IPS-NIHi7 (cell line): ENCODE results near the gene NDST1.

Experiments
- DNase-seq: peaks from one replicate; pipeline ENCODE4 v3.0.0; 2012; ENCODE audit warnings: mixed read lengths; ENCODE audit errors: extremely low spot score

Gene NDST1

DNA sequence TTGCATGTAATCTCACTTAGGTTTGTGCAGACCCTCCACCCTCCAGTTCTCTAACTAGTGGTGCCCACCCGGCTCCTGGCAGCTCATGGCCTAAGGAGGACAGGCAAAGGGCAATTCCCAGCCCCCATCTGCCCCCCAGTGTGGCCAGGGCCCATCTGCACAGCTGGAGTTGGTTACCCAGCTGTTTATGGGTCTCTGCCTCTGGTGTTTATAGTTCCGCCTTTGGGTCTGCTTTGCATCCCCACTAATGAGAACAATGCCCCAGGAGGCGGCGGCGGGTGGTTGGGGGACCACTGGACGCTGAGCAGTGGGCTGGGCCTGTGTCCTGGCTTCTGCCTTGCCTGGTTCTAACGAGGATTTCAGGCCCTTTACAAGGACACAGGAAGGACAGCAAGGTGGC is 62.4 kb downstream of the NDST1 start:
- no peak for DNase-seq

DNA sequence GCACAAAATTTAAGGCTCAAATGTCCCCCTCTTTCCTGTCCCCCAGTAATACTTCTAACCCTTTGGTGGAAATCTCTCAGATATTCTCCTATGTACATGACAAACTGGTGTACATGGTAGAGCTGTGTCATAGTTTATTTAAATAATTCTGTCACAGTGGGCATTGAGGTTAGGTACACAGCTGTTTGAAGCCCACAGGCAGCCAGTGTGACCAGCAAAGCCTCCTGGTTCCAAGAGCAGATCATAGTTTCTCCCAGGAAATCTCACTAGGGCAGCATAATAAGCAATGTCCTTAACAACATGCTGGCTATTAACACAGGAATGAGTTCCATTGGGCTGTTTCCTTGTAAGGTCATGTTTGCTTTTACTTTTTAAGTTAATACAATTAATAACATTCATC is 63.9 kb downstream of the NDST1 start:
- no peak for DNase-seq

DNA sequence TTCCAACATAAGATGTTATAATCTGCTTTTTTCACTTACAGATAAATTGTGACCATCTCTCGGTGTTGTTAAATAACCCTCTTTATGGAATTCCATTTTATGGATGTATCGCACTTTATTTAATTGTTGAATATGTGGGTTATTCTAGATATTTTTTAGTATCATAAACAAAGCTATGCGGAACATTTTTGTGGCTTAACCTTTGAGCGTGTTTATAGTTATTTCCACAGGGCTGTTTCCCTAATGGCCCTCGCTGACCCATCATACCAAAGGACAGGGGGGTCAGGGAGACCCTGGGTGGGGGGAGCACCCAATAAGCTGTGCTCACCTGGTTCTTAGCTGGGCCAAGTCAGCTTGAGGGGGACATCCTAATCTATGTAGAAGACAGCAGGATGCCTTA is 65.3 kb downstream of the NDST1 start:
- DNase-seq = no peak

DNA sequence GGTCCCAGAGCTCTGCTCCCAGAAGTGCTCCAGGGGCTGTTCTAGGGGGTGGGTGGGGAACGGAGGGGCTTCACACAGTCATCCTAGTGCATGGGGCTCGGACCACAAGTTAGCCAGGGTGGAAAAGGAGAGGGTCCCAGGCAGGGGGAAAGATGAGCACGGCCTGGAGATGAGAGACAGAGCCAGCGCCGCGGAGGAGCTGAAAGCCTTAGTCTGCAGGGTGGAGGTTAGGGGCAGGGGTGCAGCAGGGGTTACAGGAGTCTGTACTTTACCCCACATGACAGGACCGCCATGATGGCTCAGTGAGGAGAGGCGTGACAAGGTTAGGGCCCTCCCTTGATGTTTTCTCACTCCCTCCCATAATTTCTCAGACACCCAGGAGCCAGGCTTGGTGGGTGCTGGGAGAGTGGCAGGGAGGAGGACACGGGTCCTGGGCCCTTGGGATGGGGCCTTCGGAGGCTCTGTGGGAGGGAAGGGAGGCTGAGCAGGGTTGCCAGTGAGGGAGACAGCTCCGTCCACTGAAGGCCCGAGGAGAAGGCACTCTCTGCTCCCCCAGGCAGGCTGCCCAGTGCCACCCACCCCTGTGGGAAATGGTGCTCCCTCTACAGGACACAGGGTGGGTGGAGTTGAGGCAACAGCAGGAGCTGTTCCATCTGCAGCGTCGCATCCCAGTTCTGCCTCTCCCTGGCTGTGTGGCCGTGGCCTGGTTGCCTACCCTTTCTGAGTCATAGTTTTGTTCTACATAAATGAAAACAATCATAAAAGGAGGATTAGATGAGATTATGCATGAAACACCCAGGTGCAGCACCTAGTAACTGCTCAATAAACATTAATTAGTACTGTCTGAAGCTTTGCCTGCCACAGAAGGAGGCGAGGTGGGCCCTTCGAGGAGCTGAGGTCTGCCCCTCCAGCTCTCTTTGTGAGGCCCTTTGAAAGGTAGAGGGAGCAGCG is 66.2 kb downstream of the NDST1 start:
- peak; percentile 55 for DNase-seq

DNA sequence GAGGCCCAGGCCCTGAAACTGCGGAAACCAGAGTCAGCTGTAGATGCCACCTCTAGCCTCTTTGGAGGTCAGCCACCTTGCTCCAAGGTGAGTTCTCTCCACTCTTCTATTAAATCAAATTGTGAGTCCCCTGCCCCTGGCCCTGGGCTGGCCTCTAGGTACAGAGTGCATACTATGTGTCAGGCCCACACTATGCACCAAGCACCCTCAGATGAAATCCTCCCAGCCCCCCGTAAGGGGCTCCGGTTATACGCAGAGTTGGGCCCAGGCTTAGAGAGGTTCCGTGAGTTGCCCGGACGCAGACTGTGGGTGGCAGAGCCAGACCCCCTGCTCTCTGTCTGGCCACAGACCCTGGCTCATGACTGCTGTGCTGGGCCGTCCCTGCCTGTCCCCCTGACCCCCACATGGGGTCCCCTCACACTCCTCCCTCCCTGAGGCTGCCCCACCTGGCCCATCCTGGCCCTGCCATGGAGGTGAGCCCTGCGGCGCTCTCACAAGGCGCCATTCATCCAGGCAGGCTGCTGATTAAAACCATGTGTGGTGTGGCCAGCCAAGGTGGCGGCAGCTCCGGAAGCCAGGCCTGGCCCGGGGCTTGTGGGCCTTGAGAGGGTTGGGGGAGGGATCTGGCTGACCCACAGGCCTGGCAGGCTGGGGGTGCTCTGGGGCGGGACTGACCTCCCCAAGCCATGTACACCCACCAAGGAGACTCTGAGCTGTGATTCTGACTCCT is 67.1 kb downstream of the NDST1 start:
- no peak for DNase-seq

DNA sequence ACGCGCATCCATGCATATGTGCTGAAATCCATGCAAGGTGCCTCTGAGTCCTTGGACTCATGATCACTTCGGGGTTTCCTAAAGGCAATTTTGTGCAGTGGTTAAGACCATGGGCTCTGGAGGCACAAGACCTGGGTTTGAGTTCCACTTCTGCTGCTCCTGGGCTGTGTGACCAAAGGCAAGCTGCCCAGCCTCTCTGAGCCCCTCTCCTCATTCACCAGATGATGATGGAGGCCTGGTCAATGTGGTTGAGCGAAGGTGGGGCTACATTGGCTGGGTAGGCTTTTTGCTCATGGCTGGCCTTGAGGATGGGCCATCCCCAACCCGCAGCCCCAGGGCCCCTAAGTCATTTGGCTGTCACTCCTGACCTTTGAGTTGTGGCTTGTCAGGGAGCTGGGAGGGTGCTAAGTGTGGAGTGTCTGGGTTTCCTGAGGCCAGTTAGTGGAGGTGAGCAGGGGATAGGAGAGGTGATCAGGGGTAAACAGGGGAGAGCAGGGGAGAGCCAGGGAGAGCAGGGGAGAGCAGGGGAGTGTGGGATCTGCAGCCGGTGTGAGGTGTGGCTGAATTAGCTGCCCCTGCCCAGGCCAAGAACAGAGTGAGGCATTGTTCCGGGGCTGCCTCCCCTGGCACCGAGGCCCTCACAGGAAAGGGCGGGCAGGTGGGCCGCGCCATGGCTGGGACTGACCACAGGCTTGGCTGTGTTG is 68.0 kb downstream of the NDST1 start:
- no peak for DNase-seq

DNA sequence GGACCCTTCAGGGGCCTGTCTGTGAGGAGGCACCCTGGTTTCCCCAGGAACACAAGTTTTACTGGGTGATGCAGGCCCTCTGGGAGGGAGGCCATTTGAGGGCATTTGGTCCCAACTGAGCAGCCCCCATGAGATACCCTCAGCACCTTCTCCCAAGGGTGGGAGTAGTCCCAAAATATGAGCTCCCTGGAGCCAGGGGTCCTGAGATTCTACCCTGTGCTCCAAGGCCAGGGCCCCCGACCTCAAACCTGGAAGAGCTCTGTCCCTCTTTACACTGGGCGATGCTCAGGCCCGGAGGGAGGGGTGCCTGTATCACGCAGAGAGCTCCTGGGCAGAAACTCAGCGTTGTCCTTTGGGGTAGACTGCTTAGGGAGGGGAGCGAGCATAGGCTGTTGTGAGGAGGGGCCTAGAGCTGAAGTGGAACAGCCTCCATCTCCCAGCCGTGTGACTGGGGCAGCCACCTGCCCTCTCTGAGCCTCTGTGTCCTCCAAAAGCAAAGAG is 68.6 kb downstream of the NDST1 start:
- no peak for DNase-seq

DNA sequence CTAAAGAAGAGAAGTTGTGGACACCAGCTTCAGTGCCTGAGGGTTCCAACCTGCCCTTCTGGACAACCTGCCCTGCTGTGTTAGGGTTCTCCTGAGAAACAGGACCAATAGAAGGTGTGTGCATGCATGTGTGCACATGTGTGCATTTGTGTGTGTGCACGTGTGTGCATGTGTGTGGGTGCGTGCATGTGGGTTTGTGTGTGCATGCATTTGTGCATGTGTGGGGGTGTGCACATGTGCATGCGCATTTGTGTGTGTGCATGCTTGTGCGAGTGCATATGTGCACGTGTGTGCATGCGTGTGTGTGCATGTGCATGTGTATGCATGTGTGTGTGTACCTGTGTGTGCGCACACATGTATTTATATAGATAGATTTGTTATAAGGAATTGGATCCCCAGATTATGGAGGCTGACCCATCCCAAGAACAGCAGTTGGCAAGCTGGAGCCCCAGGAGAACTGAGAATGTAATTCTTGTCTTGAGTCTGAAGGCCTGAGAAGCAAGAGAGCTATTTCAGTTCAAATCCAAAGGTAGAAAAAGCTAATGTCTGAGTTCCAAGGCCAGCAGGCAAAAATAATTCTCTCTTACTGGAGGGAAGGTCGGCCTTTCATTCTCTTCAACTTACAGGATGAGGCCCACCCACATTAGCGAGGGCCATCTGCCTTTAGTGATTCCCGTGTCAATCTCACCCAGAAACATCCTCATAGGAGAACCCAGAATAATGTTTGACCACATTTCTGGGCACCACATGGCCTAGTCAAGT is 69.6 kb downstream of the NDST1 start:
- DNase-seq = no peak

DNA sequence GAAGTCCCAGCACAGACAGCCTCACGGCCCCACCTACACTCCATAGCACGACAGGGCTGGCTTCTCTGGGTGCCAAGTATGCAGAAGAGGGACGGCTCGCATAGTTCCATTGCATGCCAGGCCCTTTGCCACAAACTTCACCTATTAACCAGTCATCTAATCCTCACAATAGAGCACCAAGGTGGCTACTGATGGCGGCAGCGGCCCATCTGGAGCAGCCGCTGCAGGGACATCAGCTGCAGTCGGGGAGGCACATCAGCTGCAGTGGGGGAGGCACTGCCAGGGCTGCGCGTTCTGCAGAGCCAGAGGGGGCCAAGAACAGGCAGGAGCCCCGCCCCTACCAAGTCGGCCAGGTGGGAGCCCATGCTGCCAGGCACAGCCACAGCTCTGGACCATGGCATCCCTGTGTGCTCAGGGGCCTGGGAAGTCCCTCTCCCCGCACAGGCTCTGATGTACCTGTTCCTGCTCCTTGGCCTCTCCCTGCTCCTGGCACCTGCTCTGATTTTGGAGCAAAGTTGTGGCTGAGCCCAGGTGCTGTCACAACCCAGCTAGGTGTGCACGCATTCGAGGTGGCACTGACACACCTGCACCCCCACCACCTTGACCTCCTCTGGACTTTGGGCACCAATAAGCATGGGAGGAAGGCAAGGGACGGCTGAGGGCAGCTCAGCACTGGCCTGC is 71.0 kb downstream of the NDST1 start:
- no peak for DNase-seq

DNA sequence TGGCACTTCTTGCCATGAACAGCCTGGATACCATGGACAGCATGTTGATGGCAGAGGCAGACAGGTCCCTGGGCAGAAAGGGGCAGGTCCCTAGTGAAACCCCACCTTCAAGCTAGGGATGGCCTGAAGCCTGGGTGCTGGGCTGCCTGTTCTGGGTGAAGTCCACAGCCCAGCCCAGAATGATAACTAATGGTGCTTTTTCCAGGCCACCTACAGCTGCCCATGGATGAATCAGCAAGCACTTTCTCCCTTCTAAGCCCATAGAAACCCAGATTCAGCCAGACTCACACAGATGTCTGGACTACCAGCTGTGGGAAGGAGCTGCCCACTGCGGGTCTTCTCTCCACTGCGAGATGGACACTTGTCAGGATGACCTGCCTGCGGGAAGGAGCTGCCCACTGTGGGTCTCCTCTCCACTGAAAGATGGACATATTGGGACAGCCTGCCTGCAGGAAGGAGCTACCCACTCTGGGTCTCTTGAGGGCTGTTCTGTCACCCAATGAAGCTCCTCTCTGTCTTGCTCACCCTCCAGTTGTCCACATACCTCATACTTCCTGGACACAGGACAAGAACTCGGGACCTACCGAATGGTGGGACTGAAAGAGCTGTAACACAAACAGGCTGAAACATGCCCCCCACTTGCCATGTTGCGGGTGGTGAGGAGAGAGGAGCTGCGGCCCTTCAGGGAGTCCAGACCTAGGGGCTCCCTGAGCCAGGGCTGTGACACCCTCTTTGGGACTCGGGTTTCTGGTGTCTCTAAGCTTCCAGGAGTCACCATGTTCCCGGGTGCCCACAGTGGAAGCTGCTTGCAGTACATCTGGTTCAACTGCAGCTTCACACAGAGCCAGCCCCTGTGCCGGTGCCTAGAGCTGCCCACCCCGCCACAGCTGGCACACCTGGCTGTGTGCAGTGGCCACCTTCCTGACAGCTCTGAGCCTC is 71.8 kb downstream of the NDST1 start:
- no peak for DNase-seq

DNA sequence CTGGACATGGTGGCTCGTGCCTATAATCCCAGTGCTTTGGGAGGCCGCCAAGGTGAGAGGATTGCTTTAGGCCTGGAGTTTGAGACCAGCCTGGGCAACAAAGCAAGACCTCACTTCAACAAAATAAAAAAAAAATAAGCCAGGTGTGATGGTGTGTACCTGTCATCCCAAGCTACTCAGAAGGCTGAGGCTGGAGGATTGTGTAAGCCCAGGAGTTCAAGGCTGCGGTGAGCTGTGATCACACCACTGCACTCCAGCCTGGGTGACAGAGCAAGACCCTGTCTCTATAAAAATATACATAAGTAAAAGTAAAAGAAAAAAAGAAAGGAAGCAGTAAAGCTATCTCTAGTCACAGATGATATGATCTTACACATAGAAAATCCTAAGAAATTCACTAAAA is 73.0 kb downstream of the NDST1 start:
- no peak for DNase-seq

DNA sequence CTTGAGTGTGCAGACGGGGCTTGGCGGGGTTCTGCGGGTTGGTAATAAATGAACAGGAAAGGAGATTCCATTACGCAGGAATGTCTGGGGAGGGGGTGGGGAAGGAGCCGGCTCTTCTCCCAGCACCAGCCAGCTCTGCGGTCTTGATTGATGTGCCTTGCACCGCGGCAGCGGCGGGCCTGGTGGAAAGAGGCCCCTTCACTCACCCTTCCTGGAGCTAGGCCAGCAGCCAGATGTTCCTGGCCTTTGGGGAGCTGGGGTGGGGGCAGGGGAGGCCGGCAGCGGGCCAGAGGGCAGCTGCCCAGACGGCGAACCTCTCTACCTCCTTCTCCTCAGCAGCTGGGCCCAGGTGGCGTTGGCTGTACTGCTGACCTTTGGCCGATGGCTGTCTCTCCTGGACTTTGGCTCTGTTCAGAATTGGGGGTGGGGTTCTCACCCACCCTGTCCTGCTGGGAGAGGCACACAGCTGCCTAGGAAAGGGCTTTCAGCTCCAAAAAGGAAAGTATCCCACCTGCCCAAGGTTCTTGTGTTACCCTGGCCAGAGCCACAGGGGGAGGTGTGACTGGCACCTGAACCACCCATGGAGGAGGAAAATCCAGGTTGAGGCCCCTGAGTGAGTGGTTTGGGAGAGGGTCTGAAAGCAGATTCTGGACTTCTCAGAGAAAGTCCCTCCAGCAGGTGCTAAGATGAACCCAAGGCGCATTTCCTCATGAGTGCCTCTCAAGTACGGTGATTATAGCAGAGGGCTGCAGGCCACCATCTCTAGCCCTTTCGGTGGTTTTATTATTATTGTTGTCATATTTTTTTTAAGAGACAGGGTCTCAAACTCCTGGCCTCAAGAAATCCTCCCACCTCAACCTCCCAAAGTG is 74.5 kb downstream of the NDST1 start:
- DNase-seq = no peak

DNA sequence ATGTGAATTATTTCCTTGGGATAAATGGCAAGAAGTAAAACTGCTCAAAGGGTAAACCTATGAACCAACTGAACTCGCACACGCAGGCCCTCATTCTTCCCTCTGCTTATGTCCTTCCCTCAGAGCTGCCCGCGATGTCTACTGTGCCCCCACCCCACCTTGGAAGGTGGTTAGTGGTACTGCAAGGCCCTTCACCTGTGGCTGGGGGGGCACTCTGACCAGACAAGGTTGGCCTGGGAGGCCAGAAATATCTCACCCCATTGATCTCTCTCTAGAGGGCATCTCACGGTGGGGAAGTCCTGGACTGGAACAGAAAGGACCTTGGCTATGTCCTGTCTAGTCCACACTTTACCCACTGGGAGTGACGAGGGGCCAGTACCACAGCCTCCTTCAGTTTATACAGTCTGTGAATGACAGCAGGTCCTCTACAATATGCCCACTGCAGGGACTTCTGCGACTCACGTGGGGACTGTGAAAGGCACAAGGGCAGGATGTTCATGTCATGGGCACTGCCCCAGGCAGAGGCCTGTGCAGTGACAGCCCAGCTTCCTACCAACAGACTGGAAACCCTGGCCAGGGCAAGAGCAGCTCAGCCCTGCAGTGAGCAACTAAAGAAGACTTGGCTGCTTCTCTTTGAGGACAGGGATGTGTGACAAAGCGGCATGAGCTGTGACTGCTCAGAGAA is 75.8 kb downstream of the NDST1 start:
- no peak for DNase-seq

DNA sequence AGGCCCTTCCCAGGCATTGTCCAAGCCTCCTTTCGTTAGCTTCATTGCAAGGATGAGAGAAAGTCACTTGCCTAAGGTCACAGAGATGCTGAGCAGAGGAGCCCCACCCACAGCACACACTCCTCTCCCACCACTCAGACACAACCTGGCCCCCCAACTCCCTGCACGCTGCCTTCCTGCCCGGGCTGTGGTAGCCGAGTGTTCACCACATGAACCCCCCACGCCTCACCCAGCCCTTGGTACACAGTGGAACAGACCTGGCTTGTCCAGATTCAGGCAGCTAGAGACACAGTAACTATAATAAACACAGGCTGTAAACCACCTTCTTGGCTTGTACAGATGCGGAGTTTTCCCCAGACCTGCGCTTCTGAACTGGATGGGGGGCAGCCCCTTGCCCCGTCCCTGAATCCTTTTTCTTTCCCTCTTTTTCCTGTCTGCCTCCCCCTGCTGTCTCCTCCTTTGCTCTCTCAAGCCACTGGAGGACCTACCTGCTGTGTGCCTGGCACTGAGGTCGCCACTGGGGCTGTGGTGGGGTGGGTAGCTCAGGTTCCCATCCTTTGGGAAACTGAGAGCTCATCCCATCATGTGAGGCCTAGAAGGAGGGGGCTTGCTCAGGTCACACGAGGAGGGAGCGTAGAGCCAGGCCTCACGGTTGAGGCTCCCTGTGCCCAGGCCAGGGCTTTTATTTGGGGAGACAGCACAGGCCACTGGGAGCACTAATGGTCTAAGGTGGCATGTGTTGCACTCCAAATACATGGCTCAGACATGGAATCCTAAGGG is 76.8 kb downstream of the NDST1 start:
- DNase-seq = no peak

DNA sequence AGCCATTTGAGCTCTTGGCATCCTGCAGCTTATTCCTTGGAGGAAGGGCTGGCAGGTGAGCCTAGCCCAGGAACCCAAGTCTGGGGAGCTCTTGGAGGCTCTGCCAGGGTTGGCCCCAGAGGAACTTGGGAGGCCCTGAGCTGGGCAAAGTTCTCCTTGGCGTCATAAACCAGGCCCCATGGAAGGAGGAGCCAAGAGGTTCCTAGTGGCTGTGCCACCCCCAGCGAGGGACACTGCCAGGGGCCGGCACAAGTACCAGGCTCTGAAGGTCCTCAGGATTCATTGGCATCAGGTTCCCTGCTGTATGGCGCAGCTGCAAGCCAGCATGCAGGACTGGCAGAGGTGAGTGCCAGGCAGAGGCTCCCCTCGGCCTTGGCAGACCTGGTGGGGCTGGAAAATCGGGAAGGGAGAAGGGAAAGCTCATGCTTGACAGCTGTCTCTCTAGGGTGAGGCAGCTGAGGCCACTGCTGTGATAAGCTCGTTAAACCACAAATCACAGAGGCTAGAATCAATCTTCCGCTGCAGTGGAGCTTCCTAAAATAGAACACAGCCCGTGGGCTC is 77.9 kb downstream of the NDST1 start:
- DNase-seq = no peak

DNA sequence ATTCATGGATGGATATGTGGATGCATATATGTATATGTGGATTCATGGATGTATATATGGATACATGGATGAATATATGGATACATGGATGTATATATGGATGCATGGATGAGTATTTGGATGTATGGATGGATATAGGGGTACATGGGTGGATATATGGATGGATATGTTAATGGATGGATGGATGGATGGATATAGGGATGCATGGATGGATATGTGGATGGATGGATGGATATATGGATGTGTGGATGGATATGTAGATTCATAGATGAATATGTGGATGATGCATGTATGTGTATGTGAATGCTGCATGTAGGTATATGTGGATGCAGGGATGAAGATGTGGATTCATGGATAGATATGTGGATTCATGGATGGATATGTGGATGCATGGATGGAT is 79.1 kb downstream of the NDST1 start:
- DNase-seq = no peak
